Measurements from ENCODE around the gene FMN2.

The FMN2 gene

DNA sequence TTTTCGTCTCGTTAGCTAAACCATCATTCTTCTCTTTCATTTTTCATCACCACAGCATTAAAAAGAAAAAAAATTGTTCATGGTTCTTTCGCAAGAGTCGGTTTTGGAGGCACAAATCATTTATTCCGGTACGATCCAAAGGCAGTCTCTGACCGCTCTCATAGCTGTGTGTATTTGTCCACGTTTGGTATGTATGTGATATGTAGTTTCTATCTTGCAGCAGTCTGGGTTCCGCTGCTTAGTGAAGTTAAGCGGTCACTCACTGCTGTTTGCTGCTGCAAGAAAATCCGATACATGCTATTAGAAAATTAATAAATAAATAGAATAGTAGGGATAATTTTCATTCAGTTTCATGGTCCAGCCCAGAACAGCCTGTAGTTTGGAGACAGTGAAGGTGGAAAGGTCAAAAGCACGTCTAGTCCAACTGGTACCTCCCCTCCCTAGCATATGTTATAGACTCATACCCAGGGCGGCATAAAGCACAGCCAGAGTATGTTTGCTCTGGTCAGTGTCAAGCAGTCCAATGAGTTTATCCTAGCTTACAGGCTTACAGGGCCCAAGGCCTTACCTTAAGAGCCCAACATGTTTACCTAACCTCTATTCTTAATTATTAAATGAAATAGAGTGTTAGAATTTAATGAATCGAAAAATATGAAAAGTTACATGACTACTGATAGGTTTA is 2.5 kb downstream of the FMN2 start:
- TF ChIP-seq, protein P1, sequence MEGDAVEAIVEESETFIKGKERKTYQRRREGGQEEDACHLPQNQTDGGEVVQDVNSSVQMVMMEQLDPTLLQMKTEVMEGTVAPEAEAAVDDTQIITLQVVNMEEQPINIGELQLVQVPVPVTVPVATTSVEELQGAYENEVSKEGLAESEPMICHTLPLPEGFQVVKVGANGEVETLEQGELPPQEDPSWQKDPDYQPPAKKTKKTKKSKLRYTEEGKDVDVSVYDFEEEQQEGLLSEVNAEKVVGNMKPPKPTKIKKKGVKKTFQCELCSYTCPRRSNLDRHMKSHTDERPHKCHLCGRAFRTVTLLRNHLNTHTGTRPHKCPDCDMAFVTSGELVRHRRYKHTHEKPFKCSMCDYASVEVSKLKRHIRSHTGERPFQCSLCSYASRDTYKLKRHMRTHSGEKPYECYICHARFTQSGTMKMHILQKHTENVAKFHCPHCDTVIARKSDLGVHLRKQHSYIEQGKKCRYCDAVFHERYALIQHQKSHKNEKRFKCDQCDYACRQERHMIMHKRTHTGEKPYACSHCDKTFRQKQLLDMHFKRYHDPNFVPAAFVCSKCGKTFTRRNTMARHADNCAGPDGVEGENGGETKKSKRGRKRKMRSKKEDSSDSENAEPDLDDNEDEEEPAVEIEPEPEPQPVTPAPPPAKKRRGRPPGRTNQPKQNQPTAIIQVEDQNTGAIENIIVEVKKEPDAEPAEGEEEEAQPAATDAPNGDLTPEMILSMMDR (IDR thresholded peaks at IDR 0.05; ENCODE audit: borderline replicate concordance, control extremely low read depth, extremely low read depth, insufficient read depth, missing control alignments): no peak
- in situ Hi-C loops (cut with MboI; ENCODE audit: low sequenced_read_pairs, unreplicated experiment): no loop called here
- no peak for DNase-seq (ENCODE audit: low spot score)

DNA sequence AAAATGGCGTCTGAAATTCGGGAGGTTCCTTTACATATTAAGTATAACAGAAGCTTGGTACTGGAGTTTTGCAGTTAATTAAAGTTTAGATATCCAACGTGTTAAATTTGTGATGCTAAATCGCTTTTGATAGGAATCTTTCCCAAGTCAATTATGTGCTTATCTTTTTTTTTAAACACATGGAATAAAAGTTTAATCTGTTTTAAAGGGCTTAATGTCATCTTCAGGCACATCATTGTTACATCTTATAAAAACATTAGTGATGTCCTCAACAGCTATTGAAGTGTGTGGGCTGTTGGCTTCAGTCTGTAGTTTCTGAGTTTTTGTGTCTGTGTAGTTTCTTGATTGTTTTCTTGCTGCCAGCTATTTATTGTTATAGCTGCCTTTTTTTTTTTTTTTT is 5.3 kb downstream of the FMN2 start:
- TF ChIP-seq, protein P1 (IDR thresholded peaks at IDR 0.05; ENCODE audit: borderline replicate concordance, control extremely low read depth, extremely low read depth, insufficient read depth, missing control alignments): no peak
- in situ Hi-C loops (cut with MboI; ENCODE audit: low sequenced_read_pairs, unreplicated experiment): no loop called here

DNA sequence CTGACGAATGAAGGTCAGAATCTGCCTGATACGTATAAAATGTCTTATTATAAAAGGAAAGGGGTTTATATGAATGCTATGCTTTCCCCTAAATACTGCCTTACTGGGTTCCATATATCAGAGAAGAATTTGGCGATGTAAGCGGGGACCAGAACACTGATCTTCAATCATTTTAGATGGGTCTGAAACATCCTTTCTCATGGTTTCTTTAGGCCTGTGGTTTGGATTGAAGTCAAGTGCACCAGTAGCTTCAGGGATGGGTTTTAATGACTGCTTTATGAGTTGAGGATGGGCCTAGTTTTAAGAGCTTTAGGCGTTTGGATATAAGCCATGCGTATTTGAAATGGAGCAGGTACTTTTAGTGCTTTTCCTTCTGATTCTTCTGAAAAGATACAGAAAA is 6.9 kb downstream of the FMN2 start:
- in situ Hi-C loops (cut with MboI; ENCODE audit: low sequenced_read_pairs, unreplicated experiment): no loop called here
- no peak for DNase-seq (ENCODE audit: low spot score)
- TF ChIP-seq, protein P1 (IDR thresholded peaks at IDR 0.05; ENCODE audit: borderline replicate concordance, control extremely low read depth, extremely low read depth, insufficient read depth, missing control alignments): no peak

More for the DNA sequence above, 5.3 kb downstream of the FMN2 start:
- no peak for DNase-seq (ENCODE audit: low spot score)

DNA sequence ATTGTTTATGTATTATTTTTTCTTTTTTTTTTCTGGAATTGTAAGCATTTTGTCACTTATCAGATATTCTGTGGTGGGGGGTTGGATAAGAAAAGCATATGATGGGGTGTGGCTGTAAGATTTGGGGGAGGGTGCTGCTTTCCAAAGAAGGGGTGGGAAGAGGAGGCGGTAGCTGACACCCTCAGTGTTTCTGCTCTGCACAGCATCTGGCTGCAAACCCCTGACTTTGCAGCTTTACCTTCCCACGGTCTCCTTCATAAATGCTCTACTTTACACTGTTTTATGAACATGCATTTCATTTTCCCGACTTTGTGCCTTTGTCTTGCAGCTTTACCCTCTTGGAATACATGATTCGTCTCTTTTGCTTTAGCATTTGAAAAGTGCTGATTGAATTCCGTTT is 7.6 kb downstream of the FMN2 start:
- TF ChIP-seq, protein P1 (IDR thresholded peaks at IDR 0.05; ENCODE audit: borderline replicate concordance, control extremely low read depth, extremely low read depth, insufficient read depth, missing control alignments): no peak
- in situ Hi-C loops (cut with MboI; ENCODE audit: low sequenced_read_pairs, unreplicated experiment): no loop called here
- no peak for DNase-seq (ENCODE audit: low spot score)

DNA sequence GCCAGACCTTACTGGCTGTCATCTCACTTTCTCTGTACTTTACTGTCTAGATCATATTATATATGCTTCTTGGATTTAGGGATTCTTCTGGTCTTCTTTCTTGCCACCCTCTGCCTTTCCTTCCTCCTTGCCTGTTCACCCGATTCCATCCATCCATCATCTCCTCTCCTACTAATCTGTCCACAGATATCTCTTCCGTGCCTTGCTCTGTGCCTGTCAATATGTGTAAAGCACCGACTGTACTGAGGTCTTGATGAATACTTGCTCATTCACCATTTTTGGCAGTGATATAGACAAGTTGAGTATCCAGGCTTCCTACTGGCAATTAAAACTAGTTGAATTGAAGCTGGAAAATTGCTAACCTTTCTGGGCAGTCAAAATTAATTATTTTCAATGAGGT is 8.1 kb downstream of the FMN2 start:
- in situ Hi-C loops (cut with MboI; ENCODE audit: low sequenced_read_pairs, unreplicated experiment): no loop called here
- TF ChIP-seq, protein P1 (IDR thresholded peaks at IDR 0.05; ENCODE audit: borderline replicate concordance, control extremely low read depth, extremely low read depth, insufficient read depth, missing control alignments): no peak
- no peak for DNase-seq (ENCODE audit: low spot score)

DNA sequence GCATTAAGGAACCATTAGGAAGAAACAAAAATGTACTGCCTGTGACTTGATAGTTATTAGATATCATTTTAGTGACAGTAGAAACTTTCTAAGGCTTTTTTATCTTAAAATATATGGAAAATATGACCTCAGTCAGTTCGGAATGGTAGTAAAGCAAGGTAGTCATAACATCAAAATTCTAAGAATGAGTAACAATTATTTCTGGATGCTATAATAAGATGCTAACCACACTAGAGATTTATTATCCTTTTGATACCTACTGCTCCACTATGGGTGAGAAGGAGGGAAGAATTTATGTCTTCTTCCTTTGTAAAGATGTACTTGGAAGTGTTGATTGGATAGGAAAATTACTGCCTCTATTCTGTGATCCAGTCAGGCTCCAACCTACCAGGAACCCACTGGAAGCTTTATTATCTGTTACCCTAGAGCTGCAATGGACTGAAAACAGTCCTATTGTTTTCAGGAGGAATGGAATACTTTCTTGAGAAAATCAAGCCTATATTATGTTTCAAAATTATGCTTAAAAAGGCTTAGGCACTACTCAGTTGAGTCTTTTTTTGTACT is 8.8 kb downstream of the FMN2 start:
- TF ChIP-seq, protein P1 (IDR thresholded peaks at IDR 0.05; ENCODE audit: borderline replicate concordance, control extremely low read depth, extremely low read depth, insufficient read depth, missing control alignments): no peak
- in situ Hi-C loops (cut with MboI; ENCODE audit: low sequenced_read_pairs, unreplicated experiment): no loop called here
- no peak for DNase-seq (ENCODE audit: low spot score)
